NCI-H526 (cell line): ENCODE measurements around the gene HENMT1.

ENCODE experiments used
- DNase-seq, 2 experiments: peaks; one replicate each; lab custom pipeline; 2025; lab: John Stamatoyannopoulos, UW

The HENMT1 gene

DNA sequence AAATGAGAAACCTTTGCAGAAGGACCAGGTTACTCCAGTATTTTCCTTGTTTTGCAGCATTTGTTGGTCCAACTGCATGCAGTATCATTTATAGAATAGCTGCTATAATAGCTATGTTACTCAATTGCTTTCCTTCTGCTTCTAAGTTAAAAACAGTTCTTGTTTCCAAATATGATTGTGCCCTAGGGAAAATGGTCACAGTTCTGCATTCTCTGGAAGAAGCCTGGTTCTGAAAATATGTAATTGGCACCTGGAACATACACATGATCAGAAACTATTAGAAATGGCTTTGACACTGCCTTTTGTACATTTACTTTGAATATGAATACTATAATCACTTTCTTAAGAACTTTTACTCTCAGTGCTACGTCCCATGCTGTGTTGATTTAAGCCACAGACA lies 33.6 kb downstream of the HENMT1 start:
- DNase-seq, result no peak

DNA sequence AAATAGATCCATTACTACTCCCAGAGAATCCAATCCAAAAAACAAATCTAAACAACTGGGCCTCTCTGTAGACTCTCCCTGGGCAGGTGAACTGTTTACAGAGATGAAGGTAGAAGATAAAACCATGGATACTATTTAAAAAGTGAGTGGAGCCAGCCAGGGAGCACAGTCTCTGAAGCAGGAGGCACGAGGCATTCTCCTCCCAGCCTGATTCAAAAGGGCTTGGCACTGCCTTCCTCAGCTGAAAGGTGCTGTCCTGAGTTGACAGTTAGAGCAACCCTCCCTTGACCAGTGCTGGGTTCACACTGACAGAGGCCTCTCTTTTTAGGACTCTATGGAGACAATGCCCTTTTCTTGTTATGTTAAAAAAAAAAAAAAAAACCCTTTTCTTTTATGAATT lies 36.8 kb downstream of the HENMT1 start:
- DNase-seq, result no peak

DNA sequence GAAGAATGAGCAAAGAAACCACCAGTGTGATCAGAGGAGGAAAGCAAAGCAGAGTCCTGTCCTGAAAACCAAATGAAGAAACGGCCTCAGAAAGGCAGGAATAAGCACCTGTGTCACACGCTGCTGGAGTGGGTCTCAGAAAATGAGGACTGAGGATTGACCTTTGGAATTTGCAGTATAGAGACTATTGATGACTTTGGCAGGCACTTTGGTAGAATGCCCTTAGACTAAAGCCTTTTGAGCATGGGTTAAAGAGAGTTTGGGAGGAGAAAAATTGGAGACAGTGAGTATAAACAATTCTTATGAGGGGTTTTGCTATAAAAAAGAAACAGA lies 43.2 kb downstream of the HENMT1 start:
- no peak for DNase-seq

DNA sequence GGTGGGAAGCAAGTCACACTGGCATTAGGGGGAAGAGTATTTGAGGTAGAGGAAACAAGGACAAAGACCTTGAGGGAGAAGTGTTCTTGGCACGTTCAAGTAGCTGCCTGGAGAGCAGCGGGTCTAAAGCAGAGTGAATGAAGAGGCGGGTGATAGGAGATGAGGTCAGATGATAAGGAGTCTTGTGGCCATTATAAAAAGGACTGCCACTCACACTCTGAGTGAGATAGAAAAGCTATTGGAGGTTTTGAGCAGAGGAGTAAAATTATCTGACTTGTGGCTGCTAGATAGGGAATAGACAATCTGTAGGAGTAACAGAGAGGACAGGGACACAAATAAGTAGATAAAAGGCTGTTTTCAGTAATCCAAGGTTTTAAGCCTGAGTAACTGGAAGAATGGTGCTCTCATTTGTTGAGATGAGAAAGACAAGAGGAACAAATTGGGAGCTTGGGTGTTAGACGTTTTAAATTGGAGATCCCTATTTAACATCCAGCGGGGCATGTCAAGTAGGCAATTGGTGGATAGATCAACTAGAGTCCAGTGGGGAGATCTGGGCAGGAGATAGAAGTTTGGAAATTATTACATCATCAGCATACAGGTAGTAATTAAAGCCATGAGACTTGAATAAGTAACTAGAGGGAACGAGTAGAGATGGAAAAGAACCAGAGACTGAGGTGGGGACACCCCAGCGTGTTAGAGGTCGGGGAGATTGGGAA lies 43.7 kb downstream of the HENMT1 start:
- DNase-seq, result no peak

DNA sequence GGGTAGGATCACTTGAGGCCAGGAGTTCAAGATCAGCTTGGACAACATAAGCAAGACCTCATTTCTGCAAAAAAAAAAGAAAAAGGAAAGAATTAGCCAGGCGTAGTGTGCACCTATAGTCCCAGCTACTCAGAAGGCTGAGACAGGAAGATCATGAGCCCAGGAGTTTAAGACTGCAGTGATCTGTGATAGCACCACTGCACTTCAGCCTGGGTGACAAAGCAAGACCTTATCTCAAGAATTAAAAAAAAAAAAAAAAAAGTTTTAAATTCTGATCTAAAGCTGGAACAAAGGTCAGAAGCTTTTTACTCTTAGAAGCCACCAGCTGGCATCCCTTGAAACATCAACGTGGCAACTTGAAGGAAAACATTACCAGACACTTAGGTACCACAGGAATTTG lies 45.3 kb downstream of the HENMT1 start:
- DNase-seq, result no peak

DNA sequence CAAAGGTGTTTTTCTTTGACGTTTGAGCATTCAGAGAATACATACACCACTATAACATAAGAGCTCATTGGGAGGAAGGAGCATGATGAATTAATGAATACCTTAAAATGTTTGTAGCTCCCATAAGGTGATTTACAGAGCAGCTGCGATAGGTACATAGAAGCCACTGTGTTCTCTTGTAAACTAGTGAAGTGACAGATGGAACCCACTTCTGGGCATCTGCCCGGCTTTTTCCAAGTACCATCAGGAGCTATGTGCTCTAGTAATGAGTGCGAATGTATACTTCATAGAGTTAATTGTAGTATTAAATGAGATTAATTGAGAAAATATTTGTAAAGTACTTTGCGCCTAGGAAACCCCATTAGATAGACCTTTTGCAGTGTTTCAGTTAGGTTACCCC lies 48.4 kb downstream of the HENMT1 start:
- no peak for DNase-seq

DNA sequence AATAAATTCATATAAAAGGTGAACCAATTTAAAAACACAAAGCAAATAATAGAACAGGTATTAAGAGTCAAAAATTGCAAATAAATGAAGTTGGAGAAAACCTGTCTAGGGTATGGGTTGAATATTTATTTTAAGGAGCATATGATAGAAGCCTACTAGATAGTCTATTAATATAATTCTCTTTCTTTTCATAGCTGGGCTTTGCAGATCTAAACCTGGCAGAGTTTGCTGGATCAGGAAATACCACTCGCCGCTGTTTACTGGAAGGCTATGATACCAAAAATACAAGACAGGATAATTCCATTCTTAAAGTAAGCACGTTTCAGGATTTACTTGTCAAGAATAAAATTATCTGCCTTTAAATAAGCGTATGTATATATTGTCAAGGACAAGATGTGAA lies 48.9 kb downstream of the HENMT1 start:
- DNase-seq, result no peak

DNA sequence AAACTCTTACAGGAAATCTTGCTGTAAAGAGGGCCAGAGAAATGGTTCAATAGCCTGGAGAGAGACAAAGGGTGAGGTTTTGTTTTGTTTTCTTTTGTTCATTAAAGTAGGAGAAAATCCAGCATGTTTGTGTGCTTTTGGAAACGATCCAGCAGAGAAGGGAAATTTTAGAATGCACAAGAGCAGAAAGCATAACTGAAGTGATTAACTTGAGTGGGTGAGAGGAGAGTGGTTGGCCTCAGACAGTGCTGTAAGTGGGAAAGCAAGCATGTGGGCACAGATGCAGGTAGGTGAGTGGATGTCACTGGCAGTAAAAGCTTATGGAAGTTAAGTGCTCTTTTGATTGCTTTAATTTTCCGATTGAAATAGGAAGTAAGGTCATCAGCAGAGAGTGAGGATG lies 50.8 kb downstream of the HENMT1 start:
- no peak for DNase-seq

DNA sequence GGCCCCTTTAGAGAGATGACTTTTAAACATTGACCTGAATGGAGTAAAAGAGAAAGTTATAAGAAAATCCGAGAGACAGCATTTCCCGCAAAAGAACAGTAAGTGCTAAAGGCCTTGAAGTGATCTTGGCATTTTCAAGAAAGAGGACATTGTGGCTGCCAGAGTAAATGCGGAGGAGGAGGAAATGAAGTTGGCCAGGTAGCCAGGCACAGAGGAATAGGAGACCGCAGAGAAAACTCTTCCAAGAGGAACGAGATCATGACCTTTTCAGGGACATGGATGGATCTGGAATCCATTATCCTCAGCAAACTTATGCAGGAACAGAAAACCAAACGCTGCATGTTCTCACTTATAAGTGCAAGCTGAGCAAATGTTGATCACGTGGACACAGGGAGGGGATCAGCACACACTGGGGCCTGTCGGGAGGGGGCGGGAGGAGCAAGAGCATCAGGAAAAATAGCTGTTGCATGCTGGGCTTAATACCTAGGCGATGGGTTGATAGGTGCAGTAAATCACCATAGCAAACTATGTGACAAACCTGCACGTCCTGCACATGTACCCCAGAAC lies 51.3 kb downstream of the HENMT1 start:
- DNase-seq, result no peak

DNA sequence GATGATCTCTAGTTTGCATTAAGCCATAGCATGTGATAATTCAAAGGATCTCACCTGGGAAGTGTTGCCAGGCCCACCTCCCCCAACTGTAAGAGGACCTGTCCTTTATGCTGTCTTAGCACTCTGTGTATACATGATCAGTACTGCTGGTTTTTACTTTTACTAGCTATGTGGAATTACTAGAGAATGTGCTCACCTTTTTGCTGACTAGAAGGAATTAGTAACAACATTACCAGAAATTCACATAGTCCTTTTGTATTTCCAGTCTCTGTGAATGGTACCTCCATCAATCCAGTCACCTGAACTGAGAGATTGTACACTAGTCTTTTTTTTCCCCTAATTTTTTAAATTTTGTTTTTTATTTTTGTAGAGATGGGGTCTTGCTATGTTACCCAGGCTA lies 54.4 kb downstream of the HENMT1 start:
- no peak for DNase-seq

DNA sequence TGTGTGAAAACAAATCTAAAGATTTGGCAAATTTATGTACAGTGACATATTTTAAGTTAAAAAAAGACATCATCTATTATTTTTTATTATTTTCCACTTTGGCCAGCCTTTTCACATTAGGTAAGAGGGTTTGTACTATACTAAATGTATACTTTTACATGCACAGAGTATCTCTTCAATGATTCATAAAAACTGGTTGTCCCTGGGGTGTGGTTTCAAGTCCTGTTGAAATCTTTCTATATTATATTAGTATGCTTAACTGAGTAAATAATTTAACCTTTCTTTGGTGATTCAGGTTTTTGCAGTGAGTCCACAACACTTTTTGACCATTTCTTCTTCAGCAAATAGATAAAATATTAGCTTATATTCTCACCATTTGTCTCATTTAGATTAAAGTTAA lies 55.3 kb downstream of the HENMT1 start:
- no peak for DNase-seq

DNA sequence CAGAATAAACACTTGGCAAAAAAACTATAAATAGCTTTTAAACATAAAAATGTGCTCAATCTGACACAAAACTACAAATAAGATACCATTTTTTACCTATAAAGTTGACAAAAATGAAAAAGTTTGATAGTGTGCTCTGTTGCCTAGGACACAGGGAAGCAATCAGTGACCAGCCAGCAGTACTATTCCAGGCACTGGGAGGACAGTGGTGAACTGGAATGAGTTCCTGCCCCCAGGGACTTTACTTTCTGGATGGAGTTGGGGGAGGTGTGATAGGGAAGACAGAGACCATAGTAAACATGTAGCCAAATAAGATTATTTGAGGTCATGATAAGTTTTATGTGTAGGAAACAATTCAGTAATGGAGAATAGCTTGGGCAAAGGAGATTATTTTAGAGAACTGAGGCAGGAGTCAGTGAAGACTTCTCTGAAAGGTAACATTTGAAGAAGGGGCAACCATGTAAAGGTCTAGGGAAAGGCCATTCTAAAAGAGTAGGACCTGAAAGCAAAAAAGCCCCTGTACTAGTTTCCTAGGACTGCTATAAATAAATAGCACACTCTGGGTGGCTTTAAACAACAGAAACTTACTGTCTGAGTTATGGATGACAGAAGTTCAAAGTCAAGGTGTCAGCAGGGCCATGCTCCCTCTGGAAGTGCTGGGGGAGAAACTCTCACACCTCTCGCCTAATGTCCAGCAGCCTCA lies 59.0 kb downstream of the HENMT1 start:
- no peak for DNase-seq

DNA sequence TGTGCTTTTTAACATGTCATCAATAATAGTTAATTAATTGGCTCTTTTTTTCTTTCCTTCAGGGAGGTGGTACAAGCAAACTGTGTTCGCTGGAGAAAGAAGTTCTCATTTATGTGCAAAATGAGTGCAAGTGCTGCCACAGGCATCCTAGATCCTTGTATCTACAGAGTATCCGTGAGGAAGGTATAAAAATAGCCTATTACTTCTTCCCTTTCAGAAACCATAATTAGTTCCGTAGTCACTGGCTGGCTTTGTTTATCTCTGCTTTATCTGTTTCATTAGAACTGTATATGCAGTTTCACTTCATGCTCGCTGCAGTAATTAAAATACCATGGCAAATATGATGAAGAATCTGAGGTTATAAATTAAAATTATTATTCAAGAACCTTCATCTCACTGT lies 60.4 kb downstream of the HENMT1 start:
- no peak for DNase-seq

DNA sequence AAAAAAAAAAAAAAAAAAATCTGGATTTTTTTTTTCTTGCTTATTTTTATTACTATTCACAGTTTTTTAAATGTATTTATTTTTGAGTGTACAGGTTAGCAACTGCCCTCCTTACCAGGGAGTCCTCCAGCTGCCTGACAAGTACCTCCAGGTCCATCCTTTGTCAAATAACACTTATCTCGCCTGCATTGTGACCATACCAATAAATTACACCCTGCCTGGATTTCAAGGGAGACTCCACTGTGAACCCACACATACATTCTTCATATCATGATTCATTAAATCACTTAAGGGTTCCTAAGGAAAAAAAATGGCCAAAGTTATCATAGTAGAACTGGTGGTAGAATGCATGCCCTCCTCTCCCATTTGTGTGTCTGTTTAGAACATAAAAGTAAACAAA lies 62.6 kb downstream of the HENMT1 start:
- DNase-seq, result no peak
